SKM-1 (cell line): ENCODE results near the gene EOLA1.
"Not testable (repeated sequence)": the region's sequence is repeated elsewhere in the genome, so short reads cannot be mapped to it uniquely, and the experiment has no call there.

ENCODE experiments used
- DNase-seq: peaks from one replicate; lab custom pipeline; 2025; ENCODE audit not compliant: unreplicated experiment; lab: John Stamatoyannopoulos, UW

EOLA1 gene

GRCh38 chrX:149513825-149514428 is 26.9 kb upstream of the EOLA1 start:
- DNase-seq: no peak

GRCh38 chrX:149515954-149516602 is 24.7 kb upstream of the EOLA1 start:
- peak; percentile 1 for DNase-seq

- DNase-seq: no peak
Measured at GRCh38 chrX:149516604-149517003, 24.2 kb upstream of the EOLA1 start.

GRCh38 chrX:149517308-149517707 is 23.5 kb upstream of the EOLA1 start:
- no peak for DNase-seq

- DNase-seq: no peak
Measured at GRCh38 chrX:149518236-149518635, 22.6 kb upstream of the EOLA1 start.

GRCh38 chrX:149520636-149521277 is 20.1 kb upstream of the EOLA1 start:
- DNase-seq: not testable (repeated sequence)

GRCh38 chrX:149521438-149521837 is 19.4 kb upstream of the EOLA1 start:
- no peak for DNase-seq

- DNase-seq: no peak
Measured at GRCh38 chrX:149522916-149523315, 17.9 kb upstream of the EOLA1 start.

GRCh38 chrX:149525389-149525788 is 15.4 kb upstream of the EOLA1 start:
- not testable (repeated sequence) for DNase-seq

GRCh38 chrX:149525903-149526302 is 14.9 kb upstream of the EOLA1 start:
- DNase-seq: not testable (repeated sequence)

GRCh38 chrX:149526318-149527033 is 14.3 kb upstream of the EOLA1 start:
- not testable (repeated sequence) for DNase-seq

GRCh38 chrX:149527705-149528104 is 13.1 kb upstream of the EOLA1 start:
- no peak for DNase-seq

GRCh38 chrX:149528381-149528780 is 12.4 kb upstream of the EOLA1 start:
- no peak for DNase-seq

GRCh38 chrX:149531599-149531998 is 9.2 kb upstream of the EOLA1 start:
- DNase-seq: no peak

GRCh38 chrX:149532868-149533267 is 7.9 kb upstream of the EOLA1 start:
- not testable (repeated sequence) for DNase-seq

GRCh38 chrX:149533999-149534398 is 6.8 kb upstream of the EOLA1 start:
- DNase-seq: not testable (repeated sequence)

GRCh38 chrX:149534926-149535602 is 5.7 kb upstream of the EOLA1 start:
- not testable (repeated sequence) for DNase-seq

GRCh38 chrX:149537474-149537873 is 3.3 kb upstream of the EOLA1 start:
- DNase-seq: not testable (repeated sequence)

GRCh38 chrX:149539283-149540130 is 1.3 kb upstream of the EOLA1 start:
- peak; percentile 77 for DNase-seq

- DNase-seq: peak; percentile 35
Measured at GRCh38 chrX:149540131-149540620, 636 bp upstream of the EOLA1 start.
